ENCODE measurements around the gene ACADS.

The ACADS gene

DNA sequence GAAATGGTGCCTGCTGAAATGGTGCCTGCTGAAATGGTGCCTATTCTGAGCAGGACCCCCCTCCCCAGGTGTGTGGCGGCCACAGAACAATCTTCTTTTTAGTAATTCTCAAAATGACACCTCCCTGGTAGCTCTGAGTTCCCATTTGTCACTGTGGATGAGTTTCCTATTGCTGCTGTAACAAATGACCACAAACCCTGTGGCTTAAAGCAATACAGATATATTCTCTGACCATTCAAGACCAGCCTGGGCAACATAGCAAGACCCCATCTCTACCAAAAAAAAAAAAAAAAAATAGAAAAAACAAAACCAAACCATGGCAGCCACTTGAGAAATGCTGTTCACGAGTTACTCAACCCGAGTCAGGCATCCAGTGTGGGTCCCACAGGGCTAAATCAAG, 7.9 kb downstream of the ACADS start:
- Histone ChIP-seq H3K36me3 (replicated peaks; ENCODE audit: low read depth, low read length) (peaks cover 4% of the 10 kb centered on the region), H3K27me3 (ENCODE audit: low read depth, low read length) (no peaks in the 10 kb centered on the region)

DNA sequence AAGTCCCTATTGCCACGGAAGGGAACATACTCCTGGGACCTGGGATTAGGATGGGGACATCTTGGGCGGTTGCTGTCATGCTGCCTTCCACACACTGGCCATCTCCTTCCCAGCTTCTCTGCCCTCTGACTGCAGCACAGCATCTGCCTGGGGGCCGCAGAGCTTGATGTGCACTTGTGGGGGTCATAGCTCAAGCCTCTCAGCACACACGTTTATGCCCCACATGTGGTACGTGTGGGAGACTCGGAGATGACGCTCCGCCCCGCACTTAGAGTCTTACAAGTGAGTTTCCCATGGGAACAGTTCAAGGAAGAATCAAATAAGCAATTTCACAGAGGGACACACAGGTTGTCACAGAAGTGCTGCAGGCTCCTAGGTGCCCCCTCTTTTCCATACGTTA, 8.6 kb downstream of the ACADS start:
- no peaks in the 10 kb centered on the region for H3K4me1 ChIP-seq (ENCODE audit: low read length)
- no peak overlapping the region for H3K4me2 ChIP-seq (ENCODE audit: low read length)
- H3K36me3 ChIP-seq (replicated peaks; ENCODE audit: low read depth, low read length), result peaks cover 4% of the 10 kb centered on the region
- H3K27ac ChIP-seq (ENCODE audit: low read length), result no peak overlapping the region
- no peaks in the 10 kb centered on the region for H4K20me1 ChIP-seq (ENCODE audit: insufficient read depth, low read length)
- H3K9ac ChIP-seq (ENCODE audit: low read length), result no peak overlapping the region
- H3K4me3 ChIP-seq (ENCODE audit: low read length), result no peak overlapping the region
- H3K79me2 ChIP-seq (ENCODE audit: low read length), result no peaks in the 10 kb centered on the region
- no peaks in the 10 kb centered on the region for H3K9me3 ChIP-seq (ENCODE audit: insufficient read depth, low read length)
- no peaks in the 10 kb centered on the region for H3K27me3 ChIP-seq (ENCODE audit: low read depth, low read length)
- TF ChIP-seq, protein P1, sequence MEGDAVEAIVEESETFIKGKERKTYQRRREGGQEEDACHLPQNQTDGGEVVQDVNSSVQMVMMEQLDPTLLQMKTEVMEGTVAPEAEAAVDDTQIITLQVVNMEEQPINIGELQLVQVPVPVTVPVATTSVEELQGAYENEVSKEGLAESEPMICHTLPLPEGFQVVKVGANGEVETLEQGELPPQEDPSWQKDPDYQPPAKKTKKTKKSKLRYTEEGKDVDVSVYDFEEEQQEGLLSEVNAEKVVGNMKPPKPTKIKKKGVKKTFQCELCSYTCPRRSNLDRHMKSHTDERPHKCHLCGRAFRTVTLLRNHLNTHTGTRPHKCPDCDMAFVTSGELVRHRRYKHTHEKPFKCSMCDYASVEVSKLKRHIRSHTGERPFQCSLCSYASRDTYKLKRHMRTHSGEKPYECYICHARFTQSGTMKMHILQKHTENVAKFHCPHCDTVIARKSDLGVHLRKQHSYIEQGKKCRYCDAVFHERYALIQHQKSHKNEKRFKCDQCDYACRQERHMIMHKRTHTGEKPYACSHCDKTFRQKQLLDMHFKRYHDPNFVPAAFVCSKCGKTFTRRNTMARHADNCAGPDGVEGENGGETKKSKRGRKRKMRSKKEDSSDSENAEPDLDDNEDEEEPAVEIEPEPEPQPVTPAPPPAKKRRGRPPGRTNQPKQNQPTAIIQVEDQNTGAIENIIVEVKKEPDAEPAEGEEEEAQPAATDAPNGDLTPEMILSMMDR (IDR thresholded peaks at IDR 0.05; ENCODE audit: low read depth, low read length), result no peak
- no peak for TF ChIP-seq EZH2phosphoT487 (IDR thresholded peaks at IDR 0.05; ENCODE audit: low read depth)
- no peak overlapping the region for H2AFZ ChIP-seq (ENCODE audit: low read depth, low read length)

More for the DNA sequence above, 7.9 kb downstream of the ACADS start:
- TF ChIP-seq EZH2phosphoT487 (IDR thresholded peaks at IDR 0.05; ENCODE audit: low read depth), result no peak
- TF ChIP-seq, protein P1 (IDR thresholded peaks at IDR 0.05; ENCODE audit: low read depth, low read length), result no peak
- Histone ChIP-seq H2AFZ (ENCODE audit: low read depth, low read length) (no peak overlapping the region), H3K27ac (ENCODE audit: low read length) (no peak overlapping the region), H3K9ac (ENCODE audit: low read length) (no peak overlapping the region), H3K9me3 (ENCODE audit: insufficient read depth, low read length) (no peaks in the 10 kb centered on the region), H3K4me1 (ENCODE audit: low read length) (no peaks in the 10 kb centered on the region), H3K4me2 (ENCODE audit: low read length) (no peak overlapping the region), H4K20me1 (ENCODE audit: insufficient read depth, low read length) (no peaks in the 10 kb centered on the region), H3K4me3 (ENCODE audit: low read length) (no peak overlapping the region), H3K79me2 (ENCODE audit: low read length) (no peaks in the 10 kb centered on the region)

DNA sequence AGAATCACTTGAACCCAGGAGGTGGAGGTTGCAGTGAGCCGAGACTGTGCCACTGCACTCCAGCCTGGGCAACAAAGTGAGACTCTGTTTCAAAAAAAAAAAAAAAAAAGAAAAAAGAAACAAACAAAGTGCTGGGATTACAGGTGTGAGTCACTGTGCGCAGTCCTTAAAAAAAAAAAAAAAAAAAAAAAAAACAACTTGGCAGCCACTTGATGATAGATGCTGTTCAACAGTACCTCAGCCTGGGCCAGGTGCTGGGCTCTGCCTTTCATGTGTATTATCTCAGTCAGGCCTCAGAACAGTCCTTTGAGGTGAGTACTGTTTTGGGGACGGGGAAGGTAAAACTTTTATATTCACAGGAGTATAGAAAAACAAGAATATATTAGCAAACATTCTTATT, 9.6 kb downstream of the ACADS start:
- TF ChIP-seq, protein P1 (IDR thresholded peaks at IDR 0.05; ENCODE audit: low read depth, low read length), result no peak
- no peak for TF ChIP-seq EZH2phosphoT487 (IDR thresholded peaks at IDR 0.05; ENCODE audit: low read depth)
- no peaks in the 10 kb centered on the region for H3K9me3 ChIP-seq (ENCODE audit: insufficient read depth, low read length)
- no peaks in the 10 kb centered on the region for H3K4me1 ChIP-seq (ENCODE audit: low read length)
- no peaks in the 10 kb centered on the region for H3K27me3 ChIP-seq (ENCODE audit: low read depth, low read length)
- H3K4me2 ChIP-seq (ENCODE audit: low read length), result no peak overlapping the region
- no peaks in the 10 kb centered on the region for H3K79me2 ChIP-seq (ENCODE audit: low read length)
- H3K36me3 ChIP-seq (replicated peaks; ENCODE audit: low read depth, low read length), result no peaks in the 10 kb centered on the region
- no peak overlapping the region for H2AFZ ChIP-seq (ENCODE audit: low read depth, low read length)
- no peak overlapping the region for H3K9ac ChIP-seq (ENCODE audit: low read length)
- H4K20me1 ChIP-seq (ENCODE audit: insufficient read depth, low read length), result no peaks in the 10 kb centered on the region
- H3K27ac ChIP-seq (ENCODE audit: low read length), result no peak overlapping the region
- no peak overlapping the region for H3K4me3 ChIP-seq (ENCODE audit: low read length)

DNA sequence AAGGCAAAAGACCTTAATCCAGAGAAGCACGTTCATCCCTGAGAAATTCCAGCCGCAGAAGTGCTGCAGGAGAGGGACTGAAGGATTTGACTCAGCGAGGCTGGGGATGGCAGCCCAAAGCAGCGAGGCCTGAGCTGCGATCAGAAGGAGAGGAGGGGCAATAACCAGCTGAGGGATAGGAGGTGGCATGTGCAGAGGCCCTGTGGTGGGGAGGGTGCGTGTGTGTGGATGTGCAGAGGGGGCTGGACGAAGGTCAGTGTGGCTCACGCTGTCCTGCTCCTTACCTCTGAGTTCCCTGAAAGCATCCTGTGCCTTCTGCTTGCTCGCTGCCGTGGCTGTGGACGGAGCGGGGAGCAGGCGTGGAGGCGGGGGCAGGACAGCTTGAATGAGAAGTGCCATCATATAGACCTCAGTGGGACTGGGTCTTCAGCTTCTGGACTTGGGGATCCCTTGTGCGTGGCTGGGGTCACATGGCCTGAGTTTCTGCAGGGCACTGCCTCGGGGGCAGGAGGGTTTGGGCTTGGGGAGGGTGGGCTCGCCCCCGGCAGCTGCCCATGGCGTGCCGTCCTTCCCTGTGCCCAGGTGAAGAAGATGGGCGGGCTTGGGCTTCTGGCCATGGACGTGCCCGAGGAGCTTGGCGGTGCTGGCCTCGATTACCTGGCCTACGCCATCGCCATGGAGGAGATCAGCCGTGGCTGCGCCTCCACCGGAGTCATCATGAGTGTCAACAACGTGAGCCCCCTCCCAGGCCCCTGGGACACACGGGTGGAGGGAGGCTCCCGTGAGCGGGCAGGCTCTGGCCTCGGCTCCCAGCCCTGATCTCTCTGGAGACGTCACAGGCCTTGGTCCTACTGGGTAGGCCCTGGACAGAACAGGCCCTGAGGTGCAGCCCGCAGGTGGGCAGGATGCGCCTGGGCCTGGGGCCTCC, 11.0 kb downstream of the ACADS start:
- Histone ChIP-seq H3K36me3 (replicated peaks; ENCODE audit: low read depth, low read length) (no peaks in the 10 kb centered on the region), H3K27me3 (ENCODE audit: low read depth, low read length) (no peaks in the 10 kb centered on the region), H3K4me1 (ENCODE audit: low read length) (no peaks in the 10 kb centered on the region), H2AFZ (ENCODE audit: low read depth, low read length) (no peak overlapping the region), H3K79me2 (ENCODE audit: low read length) (no peaks in the 10 kb centered on the region), H3K9ac (ENCODE audit: low read length) (no peak overlapping the region), H3K9me3 (ENCODE audit: insufficient read depth, low read length) (no peaks in the 10 kb centered on the region), H3K4me3 (ENCODE audit: low read length) (no peak overlapping the region), H4K20me1 (ENCODE audit: insufficient read depth, low read length) (no peaks in the 10 kb centered on the region), H3K27ac (ENCODE audit: low read length) (no peak overlapping the region), H3K4me2 (ENCODE audit: low read length) (no peak overlapping the region)
- TF ChIP-seq, protein P1 (IDR thresholded peaks at IDR 0.05; ENCODE audit: low read depth, low read length), result no peak
- no peak for TF ChIP-seq EZH2phosphoT487 (IDR thresholded peaks at IDR 0.05; ENCODE audit: low read depth)
